PC-3 (cell line): ENCODE measurements around the gene PDE4DIP. TPM values are rescaled to one million over a fixed set of nuclear protein-coding genes. Genes with fewer than 3 reads are reported as not detected.
"Not testable (repeated sequence)": the region's sequence is repeated elsewhere in the genome, so short reads cannot be mapped to it uniquely, and the experiment has no call there.

Source experiments
- ATAC-seq: fragments of 200-7000 bp; cut with Tn5 transposase; 2 replicates; pipeline ENCODE4 v1.9.1; 2020; ENCODE audit warnings: mild to moderate bottlenecking, moderate library complexity
- BruUV-seq: library from RNA; stranded (reverse); fragments of 400-500 nt; replicated peaks from 2 replicates; lab custom pipeline; 2021; lab: Mats Ljungman, UMichigan
- CTCF ChIA-PET: fragments of 300-600 bp; sonication (Branson Sonifier 250); formaldehyde crosslinking; loops from one replicate; lab custom pipeline; 2022; ENCODE audit warnings: antibody characterized with exemption; lab: Charles Lee
- POLR2A ChIA-PET: fragments of 300-600 bp; sonication (Branson Sonifier 250); formaldehyde crosslinking; loops from one replicate; lab custom pipeline; 2022; ENCODE audit warnings: antibody characterized with exemption; ENCODE audit not compliant: unreplicated experiment; lab: Charles Lee
- DNase-seq: peaks from one replicate; pipeline ENCODE4 v3.0.0-alpha.2; 2015
- H2AFZ ChIP-seq: fragments of 300-600 bp; sonication (generic); 2 replicates; pipeline ENCODE4 v1.6.0; 2016; ENCODE audit warnings: antibody characterized with exemption, low read length
- H3F3A ChIP-seq: fragments of 300-600 bp; sonication (generic); one replicate; pipeline ENCODE4 v1.6.0; 2017; ENCODE audit warnings: antibody characterized with exemption, low read length, control low read depth, mild to moderate bottlenecking; ENCODE audit not compliant: unreplicated experiment
- H3K27ac ChIP-seq: fragments of 300-600 bp; sonication (generic); 2 replicates; pipeline ENCODE4 v1.5.1; 2016; ENCODE audit warnings: mild to moderate bottlenecking, low read length
- H3K27me3 ChIP-seq: fragments of 300-600 bp; sonication (generic); 2 replicates; pipeline ENCODE4 v1.6.1; 2016; ENCODE audit warnings: low read length, mixed read lengths
- H3K36me3 ChIP-seq: fragments of 300-600 bp; sonication (generic); 2 replicates; pipeline ENCODE4 v1.6.1; 2016; ENCODE audit warnings: low read depth, mixed run types, low read length, mixed read lengths
- H3K4me1 ChIP-seq: fragments of 300-600 bp; sonication (generic); 2 replicates; pipeline ENCODE4 v1.5.1; 2016; ENCODE audit warnings: low read length; ENCODE audit not compliant: insufficient read depth
- H3K4me2 ChIP-seq: fragments of 300-600 bp; sonication (generic); 2 replicates; pipeline ENCODE4 v1.6.0; 2016; ENCODE audit warnings: low read length
- H3K4me3 ChIP-seq: fragments of 300-600 bp; sonication (generic); 2 replicates; pipeline ENCODE4 v1.5.1; 2016; ENCODE audit warnings: mild to moderate bottlenecking, low read length, mixed read lengths
- H3K79me2 ChIP-seq: fragments of 300-600 bp; sonication (generic); 2 replicates; pipeline ENCODE4 v1.6.1; 2017; ENCODE audit warnings: low read length, mixed read lengths
- H3K9ac ChIP-seq: fragments of 300-600 bp; sonication (generic); 2 replicates; pipeline ENCODE4 v1.6.0; 2016; ENCODE audit warnings: mild to moderate bottlenecking, low read length
- H3K9me2 ChIP-seq: fragments of 300-600 bp; sonication (generic); replicated peaks from 2 replicates; pipeline ENCODE4 v1.6.1; 2016; ENCODE audit warnings: mixed run types, low read length, mixed read lengths
- H3K9me3 ChIP-seq: fragments of 300-600 bp; sonication (generic); 2 replicates; pipeline ENCODE4 v1.6.1; 2016; ENCODE audit warnings: low read length, mixed read lengths
- H4K20me1 ChIP-seq: fragments of 300-600 bp; sonication (generic); 2 replicates; pipeline ENCODE4 v1.6.1; 2016; ENCODE audit warnings: low read length, mixed read lengths
- intact Hi-C: fragments of 100-400 bp; cut with micrococcal nuclease; formaldehyde crosslinking; loops from 2 replicates; pipeline ENCODE4 v1.9.0; 2023
- total RNA-seq: library from RNA; depleted of rRNA; stranded (reverse); fragments of >200 nt; gene quantifications from 2 replicates; pipeline ENCODE4 v1.2.3, GENCODE V29; 2014

The PDE4DIP gene
- total RNA-seq, 1 experiment from 2014 or later, result 20.1 TPM

DNA sequence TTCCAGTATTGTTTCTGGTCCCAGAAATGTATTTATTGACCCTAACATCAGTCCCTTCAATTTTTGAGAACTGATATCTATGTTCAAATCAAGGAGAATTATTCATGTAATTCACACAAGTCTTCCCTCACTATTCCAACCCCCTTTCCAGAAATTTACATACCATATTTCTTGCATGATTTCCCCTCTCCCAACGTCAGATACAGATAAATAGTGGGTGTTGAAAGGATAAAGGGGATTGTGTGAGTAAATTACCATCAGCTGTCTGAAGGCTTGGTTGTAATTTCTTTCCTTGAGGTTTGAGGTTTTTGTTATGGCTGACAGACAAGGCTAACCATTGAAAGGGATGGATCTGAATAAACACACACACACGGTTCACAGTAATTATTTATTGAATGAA lies 15.7 kb upstream of the PDE4DIP start:
- H3K4me3 ChIP-seq, POLR2A ChIA-PET, DNase-seq, ATAC-seq, H4K20me1 ChIP-seq, H3F3A ChIP-seq, H3K79me2 ChIP-seq, H3K36me3 ChIP-seq, H3K27me3 ChIP-seq, BruUV-seq, H3K9me3 ChIP-seq, H3K4me1 ChIP-seq, H3K27ac ChIP-seq, H3K9ac ChIP-seq, CTCF ChIA-PET, H3K4me2 ChIP-seq, intact Hi-C loops, H2AFZ ChIP-seq, H3K9me2 ChIP-seq: not testable (repeated sequence)

- H3K27ac ChIP-seq, H3K27me3 ChIP-seq, H3K36me3 ChIP-seq, H3K9ac ChIP-seq, H3K4me2 ChIP-seq, H3K4me3 ChIP-seq, intact Hi-C loops, POLR2A ChIA-PET, CTCF ChIA-PET, BruUV-seq, ATAC-seq, H3K79me2 ChIP-seq, H3K9me2 ChIP-seq, H3K9me3 ChIP-seq, H3F3A ChIP-seq, H3K4me1 ChIP-seq, H4K20me1 ChIP-seq, DNase-seq, H2AFZ ChIP-seq: not testable (repeated sequence)
Observed at GRCh38 chr1:148828962-148829361, 15.3 kb upstream of the PDE4DIP start.

DNA sequence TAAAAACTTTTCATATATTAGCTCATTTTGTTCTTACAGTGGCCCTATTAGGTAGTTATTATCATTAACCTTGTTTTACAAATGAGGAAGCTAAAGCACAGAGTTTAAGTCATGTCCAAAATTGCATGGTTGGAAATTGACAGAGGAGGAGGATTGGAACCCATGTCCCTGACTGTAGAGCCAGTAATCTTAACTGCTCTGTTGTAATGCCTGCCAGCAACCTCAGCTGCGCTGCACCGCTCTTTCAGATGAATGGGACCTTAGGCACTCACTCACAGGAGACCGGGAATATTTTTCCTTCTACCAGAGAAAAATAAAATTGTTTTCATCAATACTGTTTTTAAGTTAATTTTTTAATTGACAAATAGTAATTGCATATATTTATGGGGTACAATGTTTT lies 14.9 kb upstream of the PDE4DIP start:
- H3K9ac ChIP-seq, ATAC-seq, H3K4me1 ChIP-seq, H3K27me3 ChIP-seq, POLR2A ChIA-PET, intact Hi-C loops, H3K4me2 ChIP-seq, CTCF ChIA-PET, H3K9me3 ChIP-seq, H3K9me2 ChIP-seq, H2AFZ ChIP-seq, H3F3A ChIP-seq, H3K27ac ChIP-seq, DNase-seq, H3K36me3 ChIP-seq, BruUV-seq, H4K20me1 ChIP-seq, H3K4me3 ChIP-seq, H3K79me2 ChIP-seq: not testable (repeated sequence)

GRCh38 chr1:148841262-148841661 lies 3.0 kb upstream of the PDE4DIP start:
- H3K9ac ChIP-seq, POLR2A ChIA-PET, H3K27ac ChIP-seq, H3K4me3 ChIP-seq, H3K27me3 ChIP-seq, BruUV-seq, DNase-seq, H3K79me2 ChIP-seq, H4K20me1 ChIP-seq, CTCF ChIA-PET, H2AFZ ChIP-seq, intact Hi-C loops, H3K4me2 ChIP-seq, H3K4me1 ChIP-seq, H3K36me3 ChIP-seq, H3K9me2 ChIP-seq, H3F3A ChIP-seq, H3K9me3 ChIP-seq: not testable (repeated sequence)
- ATAC-seq, result peak; percentile 73

DNA sequence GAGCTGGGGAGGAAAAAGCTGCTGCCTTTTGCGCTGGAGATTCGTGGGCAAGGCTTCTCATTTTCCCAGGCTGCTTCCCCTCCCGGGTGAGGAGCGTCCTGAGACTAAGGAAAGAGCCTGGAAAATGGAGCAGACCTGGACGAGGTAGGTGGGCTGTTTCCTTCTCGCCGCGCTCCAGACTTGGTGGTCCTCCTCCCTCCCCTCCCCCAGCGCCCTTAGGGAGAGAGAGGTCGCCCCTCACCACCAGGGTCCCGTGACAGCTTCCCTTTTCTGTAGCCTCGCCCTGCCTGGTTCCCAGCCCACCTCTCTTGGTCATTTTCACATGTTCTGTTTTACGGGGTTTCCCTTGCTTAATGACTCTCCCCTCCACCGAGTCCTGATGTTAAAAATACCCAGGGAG lies 423 bp downstream of the PDE4DIP start:
- H3K27me3 ChIP-seq, H2AFZ ChIP-seq, CTCF ChIA-PET, H3K9me2 ChIP-seq, BruUV-seq, H3K4me3 ChIP-seq, H3K4me1 ChIP-seq, DNase-seq, intact Hi-C loops, H3K4me2 ChIP-seq, H3K9ac ChIP-seq, H3K79me2 ChIP-seq, H3F3A ChIP-seq, H3K9me3 ChIP-seq, POLR2A ChIA-PET, H4K20me1 ChIP-seq, H3K27ac ChIP-seq, H3K36me3 ChIP-seq: not testable (repeated sequence)
- peak; percentile 39 for ATAC-seq

- H3K4me2 ChIP-seq, H3K9me3 ChIP-seq, H3K4me3 ChIP-seq, H3K36me3 ChIP-seq, H3K9me2 ChIP-seq, POLR2A ChIA-PET, ATAC-seq, intact Hi-C loops, CTCF ChIA-PET, H3F3A ChIP-seq, H3K9ac ChIP-seq, H3K27ac ChIP-seq, H3K79me2 ChIP-seq, H4K20me1 ChIP-seq, DNase-seq, H3K27me3 ChIP-seq, H3K4me1 ChIP-seq, BruUV-seq, H2AFZ ChIP-seq: not testable (repeated sequence)
Observed at GRCh38 chr1:148845068-148845467, 840 bp downstream of the PDE4DIP start.

DNA sequence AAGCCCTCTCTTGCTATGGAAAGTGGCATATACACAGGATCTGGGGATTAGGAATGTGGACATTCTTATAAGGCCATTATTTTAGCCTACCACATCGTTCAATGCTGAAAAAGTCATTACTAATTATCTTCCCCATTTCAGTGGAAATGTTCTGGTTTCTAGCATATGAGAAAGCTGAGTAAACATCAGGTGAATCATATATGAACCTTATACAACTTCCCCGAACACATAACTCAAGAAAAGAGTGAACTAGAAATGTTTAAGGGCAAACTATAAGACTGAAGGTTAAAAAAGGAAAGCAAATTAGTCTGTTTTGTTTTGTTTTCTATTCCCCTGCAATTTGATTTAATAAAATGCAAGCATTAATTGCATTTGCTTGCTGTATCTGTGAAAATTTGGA lies 6.1 kb downstream of the PDE4DIP start:
- intact Hi-C loops, H3K4me3 ChIP-seq, H3F3A ChIP-seq, H3K27me3 ChIP-seq, H3K27ac ChIP-seq, DNase-seq, H3K9me2 ChIP-seq, BruUV-seq, H2AFZ ChIP-seq, H3K9me3 ChIP-seq, H3K36me3 ChIP-seq, H3K4me2 ChIP-seq, H3K4me1 ChIP-seq, H4K20me1 ChIP-seq, H3K79me2 ChIP-seq, H3K9ac ChIP-seq, CTCF ChIA-PET, POLR2A ChIA-PET: not testable (repeated sequence)
- peak; percentile 77 for ATAC-seq
